ENCODE data around the gene NCSTN.

- TF ChIP-seq CTCF (IDR thresholded peaks at IDR 0.05) (no peak), POLR2A (IDR thresholded peaks at IDR 0.05) (no peak)
These were observed 63.2 kb downstream of the NCSTN start for GRCh38 chr1:160406131-160406968.
